B cell (primary cell): Measurements from ENCODE around the gene NRIP2. TPM values are rescaled to one million over a fixed set of nuclear protein-coding genes. Genes with fewer than 3 reads are reported as not detected.
A peak's percentile ranks its signal among the peaks of the same experiment; 100 is the strongest.

Experiments used
- ATAC-seq: fragments of 200-7000 bp; cut with Tn5 transposase; one replicate; pipeline ENCODE4 v1.10.0; 2021; ENCODE audit warnings: low read depth, mild to moderate bottlenecking, moderate number of reproducible peaks, moderate library complexity
- CTCF ChIA-PET: fragments of 350-600 bp; sonication (Branson Sonifier 250); formaldehyde crosslinking; loops from one replicate; lab custom pipeline; 2021; ENCODE audit warnings: antibody characterized with exemption, inconsistent platforms; lab: Charles Lee
- POLR2A ChIA-PET: fragments of 350-600 bp; sonication (Branson Sonifier 250); formaldehyde crosslinking; loops from one replicate; lab custom pipeline; 2021; ENCODE audit warnings: antibody characterized with exemption; lab: Charles Lee
- DNase-seq: peaks from one replicate; pipeline ENCODE4 v3.0.0; 2013
- H2AFZ ChIP-seq: 2 replicates; pipeline ENCODE4 v1.6.1; 2012; ENCODE audit warnings: mild to moderate bottlenecking, low read depth, low read length; ENCODE audit not compliant: insufficient read depth, poor library complexity, severe bottlenecking
- H3K27ac ChIP-seq, 2 donors: 1 replicate in 1 of 2; 2 replicates in 1 of 2; pipeline ENCODE4 v1.5.1; 2012 to 2013; ENCODE audit warnings: low read length in 2 of 2, mild to moderate bottlenecking in 2 of 2, moderate library complexity in 1 of 2
- H3K27me3 ChIP-seq, 4 experiments: fragments of 200-600 bp in 1 of 4; sonication (generic) in 1 of 4; replicated peaks in 1 of 4; 1 replicate in 2 of 4; 2 replicates in 2 of 4; pipeline versions ENCODE4 v1.6.1 to v1.7.0; 2013 to 2016; ENCODE audit warnings: low read length in 3 of 4, mild to moderate bottlenecking in 2 of 4, mixed read lengths in 1 of 4, moderate library complexity in 1 of 4; ENCODE audit not compliant: insufficient read depth in 4 of 4, control insufficient read depth in 3 of 4; ENCODE audit errors: control extremely low read depth in 1 of 4
- H3K36me3 ChIP-seq, 2 experiments: replicated peaks in 1 of 2; 1 replicate in 1 of 2; 2 replicates in 1 of 2; pipeline versions ENCODE4 v1.6.1 to v1.7.1; 2013; ENCODE audit warnings: low read length in 1 of 2; ENCODE audit not compliant: insufficient read depth in 2 of 2, control insufficient read depth in 1 of 2; ENCODE audit errors: control extremely low read depth in 1 of 2, extremely low read depth in 1 of 2
- H3K4me1 ChIP-seq, 2 donors: fragments of 200-600 bp in 1 of 2; sonication (generic) in 1 of 2; 1 replicate in 1 of 2; 2 replicates in 1 of 2; pipeline versions ENCODE4 v1.5.1 to v1.6.1; 2013 to 2017; ENCODE audit warnings: low read length in 2 of 2; ENCODE audit not compliant: control insufficient read depth in 2 of 2, insufficient read depth in 2 of 2
- H3K4me2 ChIP-seq: replicated peaks from 2 replicates; pipeline ENCODE3; 2012; ENCODE audit warnings: mild to moderate bottlenecking, low read depth, low read length; ENCODE audit not compliant: poor library complexity, severe bottlenecking
- H3K4me3 ChIP-seq, 5 experiments: fragments of 200-600 bp in 1 of 5; sonication (generic) in 1 of 5; 1 replicate in 3 of 5; 2 replicates in 2 of 5; pipeline versions ENCODE4 v1.5.1 to v1.7.0; 2011 to 2016; ENCODE audit warnings: low read length in 4 of 5, mild to moderate bottlenecking in 4 of 5, low read depth in 2 of 5, control low read depth in 1 of 5, moderate library complexity in 1 of 5; ENCODE audit not compliant: insufficient read depth in 1 of 5; ENCODE audit errors: control extremely low read depth in 1 of 5, extremely low read depth in 1 of 5
- H3K79me2 ChIP-seq: fragments of 200-600 bp; sonication (generic); one replicate; pipeline ENCODE4 v1.6.0; 2016; ENCODE audit warnings: low read length; ENCODE audit not compliant: control insufficient read depth, insufficient read depth
- H3K9ac ChIP-seq: fragments of 200-600 bp; sonication (generic); 2 replicates; pipeline ENCODE4 v1.6.1; 2017; ENCODE audit warnings: mild to moderate bottlenecking, low read length, moderate library complexity
- H3K9me3 ChIP-seq, 3 donors: one replicate each; pipeline versions ENCODE4 v1.6.1 to v1.7.1; 2013; ENCODE audit warnings: low read length in 2 of 3; ENCODE audit not compliant: control insufficient read depth in 2 of 3, insufficient read depth in 1 of 3; ENCODE audit errors: control extremely low read depth in 1 of 3
- H4K20me1 ChIP-seq: 2 replicates; pipeline ENCODE4 v1.6.0; 2012; ENCODE audit warnings: mild to moderate bottlenecking, low read length; ENCODE audit not compliant: insufficient read depth, control insufficient read depth, poor library complexity, severe bottlenecking
- H3K27ac Mint-ChIP-seq: one replicate; pipeline ENCODE4 v1.8.0; 2021; ENCODE audit warnings: mixed read lengths
- H3K27me3 Mint-ChIP-seq: one replicate; pipeline ENCODE4 v1.8.0; 2021; ENCODE audit warnings: mixed read lengths
- H3K4me1 Mint-ChIP-seq: one replicate; pipeline ENCODE4 v1.8.0; 2021; ENCODE audit warnings: mixed read lengths
- H3K4me3 Mint-ChIP-seq: one replicate; pipeline ENCODE4 v1.8.0; 2021; ENCODE audit warnings: mixed read lengths
- H3K9me3 Mint-ChIP-seq: one replicate; pipeline ENCODE4 v1.8.0; 2022; ENCODE audit warnings: mixed read lengths; ENCODE audit not compliant: insufficient read depth
- EZH2 ChIP-seq: IDR thresholded peaks from 2 replicates; pipeline ENCODE4 v1.6.1; 2012; ENCODE audit warnings: borderline replicate concordance, low read depth, mild to moderate bottlenecking, moderate library complexity, low read length; ENCODE audit not compliant: insufficient read depth, poor library complexity, severe bottlenecking
- WGBS: methylation state at CpG from one replicate; pipeline ENCODE4 v1.1.5; 2013; ENCODE audit warnings: missing lambda C conversion rate; ENCODE audit not compliant: insufficient coverage; 5-methylcytosine and 5-hydroxymethylcytosine counted together
- intact Hi-C: fragments of 100-400 bp; cut with micrococcal nuclease; formaldehyde crosslinking; loops from one replicate; pipeline ENCODE4 v1.10.0; 2022
- polyA plus RNA-seq: library from polyadenylated mRNA; depleted of rRNA; stranded (reverse); fragments of >200 nt; gene quantifications from 2 replicates; pipeline ENCODE4 v1.2.3, GENCODE V29; 2012
- total RNA-seq, 2 donors: library from RNA; stranded (reverse); fragments of 120-200 nt in 1 of 2; gene quantifications; 1 replicate in 1 of 2; 2 replicates in 1 of 2; pipeline versions ENCODE4 v1.2.3 to v1.2.4, GENCODE V29; 2013 to 2022
- TF ChIP-seq, protein P1 (sequence below): fragments of 200-600 bp; IDR thresholded peaks from one replicate; pipeline ENCODE4 v1.8.0; 2022; ENCODE audit warnings: antibody characterized with exemption, mild to moderate bottlenecking

NRIP2 gene
- total and polyA plus RNA-seq, 2 donors (not counting 1 experiment from before 2014, with no cell fraction given) = not detected

DNA sequence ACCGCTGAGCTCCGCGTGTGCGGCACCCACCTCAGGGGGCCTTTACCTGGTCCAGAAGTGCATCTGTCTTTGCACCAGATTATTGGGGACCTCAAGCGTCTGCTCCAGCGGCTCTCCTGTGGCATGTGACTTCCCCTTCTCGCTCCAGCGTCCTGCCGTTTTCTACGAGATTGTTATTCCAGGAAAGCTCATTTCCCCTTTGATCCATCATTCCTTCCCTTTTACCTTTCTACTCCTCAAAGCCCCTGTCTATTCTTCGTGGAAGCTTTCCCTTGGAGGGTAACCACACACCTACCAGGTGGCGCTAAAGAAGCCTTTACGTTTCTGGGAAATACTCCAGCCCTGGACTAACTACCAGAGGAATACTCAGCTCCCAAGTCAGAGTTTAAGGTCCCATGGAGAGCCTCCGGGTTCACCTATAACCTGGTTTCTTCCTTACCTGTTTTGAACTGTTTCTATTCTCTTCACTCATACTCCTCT lies 38.6 kb downstream of the NRIP2 start:
- Histone ChIP-seq H3K4me2 (peak overlapping the region; percentile 99), H3K27ac (peak overlapping the region; percentile 2 to 63), H4K20me1 (peaks cover 21% of the 10 kb centered on the region), H3K27me3 (no peaks in the 10 kb centered on the region), H3K36me3 (peaks cover 2 to 40% of the 10 kb centered on the region in 2 experiments), H3K9me3 (no peaks in the 10 kb centered on the region), H3K4me3 (peak overlapping the region; percentile 67 to 97 (median 76)), H2AFZ (peak overlapping the region; percentile 90), H3K79me2 (peaks cover 28% of the 10 kb centered on the region), H3K9ac (peak overlapping the region; percentile 87), H3K4me1 (peaks cover 12 to 21% of the 10 kb centered on the region in 2 donors)
- DNase-seq = no peak
- intact Hi-C loops = loop anchor here (5.0 to 10.0 kb wide), 5 partner anchors 81 to 1079 kb away; partner anchors contain the start of genes DCP1B, FOXM1, PARP11 and RHNO1
- H3K4me1 Mint-ChIP-seq = peaks cover 24% of the 10 kb centered on the region
- H3K9me3 Mint-ChIP-seq = no peaks in the 10 kb centered on the region
- peak overlapping the region; percentile 97 for H3K4me3 Mint-ChIP-seq
- no peak for TF ChIP-seq EZH2
- TF ChIP-seq, protein P1, sequence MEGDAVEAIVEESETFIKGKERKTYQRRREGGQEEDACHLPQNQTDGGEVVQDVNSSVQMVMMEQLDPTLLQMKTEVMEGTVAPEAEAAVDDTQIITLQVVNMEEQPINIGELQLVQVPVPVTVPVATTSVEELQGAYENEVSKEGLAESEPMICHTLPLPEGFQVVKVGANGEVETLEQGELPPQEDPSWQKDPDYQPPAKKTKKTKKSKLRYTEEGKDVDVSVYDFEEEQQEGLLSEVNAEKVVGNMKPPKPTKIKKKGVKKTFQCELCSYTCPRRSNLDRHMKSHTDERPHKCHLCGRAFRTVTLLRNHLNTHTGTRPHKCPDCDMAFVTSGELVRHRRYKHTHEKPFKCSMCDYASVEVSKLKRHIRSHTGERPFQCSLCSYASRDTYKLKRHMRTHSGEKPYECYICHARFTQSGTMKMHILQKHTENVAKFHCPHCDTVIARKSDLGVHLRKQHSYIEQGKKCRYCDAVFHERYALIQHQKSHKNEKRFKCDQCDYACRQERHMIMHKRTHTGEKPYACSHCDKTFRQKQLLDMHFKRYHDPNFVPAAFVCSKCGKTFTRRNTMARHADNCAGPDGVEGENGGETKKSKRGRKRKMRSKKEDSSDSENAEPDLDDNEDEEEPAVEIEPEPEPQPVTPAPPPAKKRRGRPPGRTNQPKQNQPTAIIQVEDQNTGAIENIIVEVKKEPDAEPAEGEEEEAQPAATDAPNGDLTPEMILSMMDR = no peak
- no peak for ATAC-seq
- 5% methylated on average over 13 of the region's 14 CpGs for WGBS
- CTCF ChIA-PET = interaction anchor here (0.5 to 2.7 kb wide), 6 partner anchors 10 to 278 kb away, joined by 3 to 13 read pairs (median 5); partner anchors contain the start of gene ITFG2
- H3K27me3 Mint-ChIP-seq = no peaks in the 10 kb centered on the region
- POLR2A ChIA-PET = interaction anchor here (0.5 to 2.4 kb wide), 4 partner anchors 15 to 105 kb away, joined by 3 to 17 read pairs (median 5); partner anchors contain the start of gene ITFG2
- H3K27ac Mint-ChIP-seq = peak overlapping the region; percentile 92
